Kidney (tissue), 14 donors: ENCODE results near the gene GATD1. TPM values are rescaled to one million over a fixed set of nuclear protein-coding genes. Genes with fewer than 3 reads are reported as not detected.
A peak's percentile ranks its signal among the peaks of the same experiment; 100 is the strongest.

ENCODE experiments used
- DNase-seq, 5 donors: peaks; one replicate each; pipeline ENCODE4 v3.0.0-alpha.2; 2013 to 2020
- FAIRE-seq: peaks from 2 replicates; lab custom pipeline; 2012; peaks lifted over from hg19 to GRCh38; lab: Jason Lieb, UNC
- H3K27ac ChIP-seq, 2 donors: one replicate each; pipeline ENCODE4 v1.7.0; 2013; ENCODE audit warnings: low read depth in 2 of 2, low read length in 2 of 2, inconsistent platforms in 1 of 2
- H3K27me3 ChIP-seq: one replicate; pipeline ENCODE4 v1.7.1; 2013; ENCODE audit warnings: low read length, inconsistent platforms; ENCODE audit not compliant: control insufficient read depth, insufficient read depth
- H3K36me3 ChIP-seq, 3 donors: one replicate each; pipeline versions ENCODE4 v1.7.0 to v1.7.1; 2013; ENCODE audit warnings: low read length in 3 of 3, control low read depth in 1 of 3, inconsistent platforms in 1 of 3; ENCODE audit not compliant: insufficient read depth in 3 of 3, control insufficient read depth in 2 of 3
- H3K4me1 ChIP-seq, 3 donors: one replicate each; pipeline versions ENCODE4 v1.7.0 to v1.7.1; 2013; ENCODE audit warnings: low read length in 3 of 3, inconsistent platforms in 1 of 3, low read depth in 1 of 3; ENCODE audit not compliant: control insufficient read depth in 2 of 3, insufficient read depth in 2 of 3
- H3K4me3 ChIP-seq, 3 donors: one replicate each; pipeline versions ENCODE4 v1.7.0 to v1.8.1; 2013; ENCODE audit warnings: low read length in 3 of 3, control low read depth in 1 of 3, inconsistent platforms in 1 of 3
- H3K9ac ChIP-seq, 3 donors: one replicate each; pipeline versions ENCODE4 v1.7.0 to v1.7.1; 2013; ENCODE audit warnings: low read length in 3 of 3, control low read depth in 1 of 3, inconsistent platforms in 1 of 3
- H3K9me3 ChIP-seq, 3 donors: one replicate each; pipeline versions ENCODE4 v1.7.0 to v1.7.1; 2013; ENCODE audit warnings: low read length in 3 of 3, control low read depth in 1 of 3, inconsistent platforms in 1 of 3; ENCODE audit not compliant: control insufficient read depth in 2 of 3, insufficient read depth in 1 of 3
- intact Hi-C: fragments of 100-400 bp; cut with DNase I; formaldehyde crosslinking; loops from one replicate; pipeline ENCODE4 v1.11.1; 2022
- polyA plus RNA-seq: library from polyadenylated mRNA; stranded (reverse); fragments of 350-450 nt; fragmentation: Illumina TruSeq; extraction: RNeasy Lipid Tissue Mini Kit (QIAGEN cat#74804); gene quantifications from one replicate; pipeline ENCODE4 v1.2.3, GENCODE V29; 2014; ENCODE audit warnings: low read depth, low replicate concordance; ENCODE audit not compliant: insufficient read depth
- total RNA-seq: library from RNA; stranded (reverse); fragmentation: NEBNext Ultra II Directional; extraction: Animal tissue kit (Norgen Biotek cat#: 25700); gene quantifications from one replicate; pipeline ENCODE4 v1.2.1, GENCODE V29; 2021
- TF ChIP-seq, protein P1 (sequence below): IDR thresholded peaks from 3 replicates; pipeline ENCODE4 v1.5.1; 2012; ENCODE audit warnings: mild to moderate bottlenecking, moderate library complexity, borderline replicate concordance; ENCODE audit not compliant: insufficient read depth; ENCODE audit errors: extremely low read depth
- donor health status: control.
- donor health status: control.
- donor health status: control.
- donor health status: control.
- donor health status: control.
- donor health status: DM: yes; HTN: yes; CAD: no.
- donor health status: Normal renal cell carcinoma (clear cell type).

GATD1 gene
- total and polyA plus RNA-seq, 2 donors from 2014 or later, result 38.3 to 66.2 TPM

DNA sequence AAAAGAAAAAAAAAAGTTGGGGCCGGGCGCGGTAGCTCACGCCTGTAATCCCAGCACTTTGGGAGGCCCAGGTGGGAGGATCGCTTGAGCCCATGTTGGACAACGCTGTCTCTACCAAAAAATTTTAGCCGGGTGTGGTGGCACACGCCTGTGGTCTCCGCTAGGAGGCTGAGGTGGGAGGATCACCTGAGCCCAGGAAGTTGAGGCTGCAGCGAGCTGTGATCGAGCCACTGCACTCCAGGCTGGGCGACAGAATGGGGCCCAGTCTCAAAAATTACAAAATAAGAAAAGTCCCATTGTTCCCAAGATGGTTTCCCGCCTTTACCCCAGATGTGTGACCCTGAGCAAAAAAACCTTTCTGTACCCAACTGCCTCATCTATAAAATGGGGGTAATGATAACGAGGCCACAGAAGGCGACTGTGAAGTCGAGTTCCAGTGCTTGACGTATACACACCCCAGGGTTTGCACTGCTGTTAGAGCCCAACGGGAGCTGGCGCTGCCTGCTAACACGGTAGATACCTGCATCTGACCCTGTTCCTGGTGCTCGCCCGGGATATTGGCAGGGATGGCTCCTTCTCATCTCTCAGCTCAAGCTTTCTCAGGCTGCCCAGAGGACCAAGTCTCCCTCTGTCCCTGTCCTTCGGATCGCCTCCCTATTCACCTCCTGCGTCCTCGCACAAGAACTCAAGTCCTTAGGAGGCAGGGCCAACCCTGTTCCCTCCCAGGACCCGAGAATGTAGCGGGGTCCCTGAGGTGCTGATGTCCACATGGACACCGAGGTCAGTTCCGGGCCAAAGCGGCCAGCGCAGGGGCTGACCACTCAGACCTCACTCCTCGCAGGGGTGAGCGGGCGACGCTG is 31.4 kb upstream of the GATD1 start:
- H3K4me1 ChIP-seq, result peaks cover 2 to 33% (median 10%) of the 10 kb centered on the region in 3 donors
- H3K27ac ChIP-seq, result peak overlapping the region; percentile 99 to 100
- H3K36me3 ChIP-seq, result peaks cover 6 to 14% (median 14%) of the 10 kb centered on the region in 3 donors
- no peak for DNase-seq
- peak overlapping the region; percentile 80 to 96 (median 85) for H3K4me3 ChIP-seq
- no peaks in the 10 kb centered on the region for H3K27me3 ChIP-seq
- intact Hi-C loops, result no loop called here
- FAIRE-seq, result no peak
- no peaks in the 10 kb centered on the region for H3K9me3 ChIP-seq
- TF ChIP-seq, protein P1, sequence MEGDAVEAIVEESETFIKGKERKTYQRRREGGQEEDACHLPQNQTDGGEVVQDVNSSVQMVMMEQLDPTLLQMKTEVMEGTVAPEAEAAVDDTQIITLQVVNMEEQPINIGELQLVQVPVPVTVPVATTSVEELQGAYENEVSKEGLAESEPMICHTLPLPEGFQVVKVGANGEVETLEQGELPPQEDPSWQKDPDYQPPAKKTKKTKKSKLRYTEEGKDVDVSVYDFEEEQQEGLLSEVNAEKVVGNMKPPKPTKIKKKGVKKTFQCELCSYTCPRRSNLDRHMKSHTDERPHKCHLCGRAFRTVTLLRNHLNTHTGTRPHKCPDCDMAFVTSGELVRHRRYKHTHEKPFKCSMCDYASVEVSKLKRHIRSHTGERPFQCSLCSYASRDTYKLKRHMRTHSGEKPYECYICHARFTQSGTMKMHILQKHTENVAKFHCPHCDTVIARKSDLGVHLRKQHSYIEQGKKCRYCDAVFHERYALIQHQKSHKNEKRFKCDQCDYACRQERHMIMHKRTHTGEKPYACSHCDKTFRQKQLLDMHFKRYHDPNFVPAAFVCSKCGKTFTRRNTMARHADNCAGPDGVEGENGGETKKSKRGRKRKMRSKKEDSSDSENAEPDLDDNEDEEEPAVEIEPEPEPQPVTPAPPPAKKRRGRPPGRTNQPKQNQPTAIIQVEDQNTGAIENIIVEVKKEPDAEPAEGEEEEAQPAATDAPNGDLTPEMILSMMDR, result no peak
- H3K9ac ChIP-seq, result peak overlapping the region; percentile 90 to 97 (median 95)

DNA sequence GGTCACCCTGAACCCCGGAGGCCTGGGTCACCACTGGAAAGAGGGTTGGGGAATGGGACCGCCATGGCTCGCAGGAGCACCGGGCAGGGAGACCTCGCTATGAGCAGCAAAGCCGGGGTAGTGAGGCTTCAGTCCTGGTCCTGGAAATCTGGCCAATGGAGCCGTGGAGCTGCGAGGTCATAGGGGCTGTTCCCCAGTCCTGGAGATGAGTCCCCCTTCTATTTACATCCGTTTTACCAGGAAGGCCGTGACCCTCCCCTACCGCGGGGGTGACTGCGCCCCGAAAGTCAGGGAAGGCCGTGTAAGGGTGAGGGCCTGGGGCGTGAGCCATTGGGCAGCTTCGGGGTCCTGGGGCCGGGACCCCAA is 27.3 kb upstream of the GATD1 start:
- Histone ChIP-seq H3K36me3 (no peaks in the 10 kb centered on the region), H3K9me3 (no peaks in the 10 kb centered on the region), H3K4me3 (peak overlapping the region in 2 of 3 donors; percentile 36 to 59), H3K27me3 (no peaks in the 10 kb centered on the region), H3K27ac (peak overlapping the region; percentile 37 to 43), H3K9ac (peak overlapping the region in 2 of 3 donors; percentile 34 to 69), H3K4me1 (peaks cover 0 to 18% (median 4%) of the 10 kb centered on the region in 3 donors)
- FAIRE-seq (no peak), DNase-seq (no peak)
- TF ChIP-seq, protein P1, result no peak
- intact Hi-C loops, result no loop called here

DNA sequence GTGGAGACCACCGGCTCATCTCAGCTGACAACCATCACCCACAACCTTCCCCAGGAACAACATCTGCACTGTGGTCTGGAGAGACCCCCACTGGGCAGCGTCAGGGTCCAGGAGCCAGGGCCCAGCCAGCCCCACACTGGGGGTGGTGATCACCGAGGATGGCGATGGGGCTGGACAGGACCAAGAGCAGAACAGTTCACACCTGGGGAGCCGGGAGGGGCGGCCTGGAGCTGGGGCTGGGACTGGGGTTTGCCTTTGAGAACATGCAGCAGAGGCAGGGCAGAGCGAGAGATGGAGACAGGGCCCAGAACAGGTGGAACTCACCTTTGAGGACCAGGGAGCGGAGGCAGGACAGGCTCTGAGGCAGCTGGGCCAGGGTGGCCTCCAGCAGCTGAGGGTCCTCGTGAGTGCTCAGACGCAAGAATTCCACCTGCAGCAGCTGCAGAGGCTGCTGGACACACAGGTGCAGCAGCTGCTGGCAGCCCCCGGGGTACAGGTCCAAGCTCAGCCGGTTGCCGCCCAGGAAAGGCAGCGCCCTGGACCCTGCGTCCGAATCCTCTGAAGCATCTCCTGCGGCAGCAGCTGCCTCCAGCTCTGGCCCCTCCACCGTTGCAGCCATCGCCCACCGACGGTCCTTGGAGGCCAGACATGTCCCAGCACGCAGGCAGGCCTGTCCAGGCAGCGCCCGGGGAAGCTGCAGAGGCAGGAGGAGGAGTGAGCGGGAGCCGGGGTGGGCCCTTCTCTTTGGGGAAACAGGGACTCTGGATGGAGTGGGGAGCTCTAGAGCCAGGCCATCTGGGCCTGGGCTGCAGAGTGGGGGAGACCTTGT is 26.7 kb upstream of the GATD1 start:
- TF ChIP-seq, protein P1, result no peak
- no peaks in the 10 kb centered on the region for H3K36me3 ChIP-seq
- no peaks in the 10 kb centered on the region for H3K27me3 ChIP-seq
- DNase-seq (no peak), FAIRE-seq (no peak)
- H3K4me3 ChIP-seq, result peak overlapping the region in 2 of 3 donors; percentile 36 to 59
- H3K9me3 ChIP-seq, result no peaks in the 10 kb centered on the region
- intact Hi-C loops, result no loop called here
- peak overlapping the region in 1 of 3 donors; percentile 34 for H3K9ac ChIP-seq
- peaks cover 0 to 18% (median 4%) of the 10 kb centered on the region in 3 donors for H3K4me1 ChIP-seq
- H3K27ac ChIP-seq, result no peak overlapping the region
